Activated T-helper 1 cell treated with anti-CD3 and anti-CD28 coated beads, Interleukin-2, amount 50 U/mL, for 16 hours (primary cell): ENCODE measurements around the gene NDST1.

Experiments used
- DNase-seq, 2 donors: peaks; one replicate each; pipeline ENCODE4 v3.0.0-alpha.2; 2020; ENCODE audit warnings: low read depth in 1 of 2, low spot score in 1 of 2

NDST1 gene

DNA sequence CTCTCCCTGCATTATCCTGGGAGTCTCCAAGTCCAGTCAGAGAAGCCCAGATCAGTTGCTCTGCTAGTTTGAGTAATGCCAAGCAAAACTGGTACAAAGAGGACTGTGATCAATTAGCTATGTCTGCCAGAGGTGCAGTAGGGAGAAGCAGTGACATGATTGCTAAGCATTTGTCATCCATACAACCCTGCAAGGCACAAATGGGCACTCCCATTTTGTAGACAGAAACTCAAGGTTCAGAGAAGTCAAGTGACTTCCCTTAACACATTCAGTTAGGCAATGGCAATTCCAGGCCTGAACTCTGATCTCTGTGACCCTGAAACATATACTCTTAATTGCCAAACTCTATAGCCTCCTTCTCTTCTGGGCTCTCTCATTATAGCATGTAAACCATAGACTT is 34.0 kb downstream of the NDST1 start:
- no peak for DNase-seq

GRCh38 chr5:150542933-150543445 is 35.1 kb downstream of the NDST1 start:
- no peak for DNase-seq

DNA sequence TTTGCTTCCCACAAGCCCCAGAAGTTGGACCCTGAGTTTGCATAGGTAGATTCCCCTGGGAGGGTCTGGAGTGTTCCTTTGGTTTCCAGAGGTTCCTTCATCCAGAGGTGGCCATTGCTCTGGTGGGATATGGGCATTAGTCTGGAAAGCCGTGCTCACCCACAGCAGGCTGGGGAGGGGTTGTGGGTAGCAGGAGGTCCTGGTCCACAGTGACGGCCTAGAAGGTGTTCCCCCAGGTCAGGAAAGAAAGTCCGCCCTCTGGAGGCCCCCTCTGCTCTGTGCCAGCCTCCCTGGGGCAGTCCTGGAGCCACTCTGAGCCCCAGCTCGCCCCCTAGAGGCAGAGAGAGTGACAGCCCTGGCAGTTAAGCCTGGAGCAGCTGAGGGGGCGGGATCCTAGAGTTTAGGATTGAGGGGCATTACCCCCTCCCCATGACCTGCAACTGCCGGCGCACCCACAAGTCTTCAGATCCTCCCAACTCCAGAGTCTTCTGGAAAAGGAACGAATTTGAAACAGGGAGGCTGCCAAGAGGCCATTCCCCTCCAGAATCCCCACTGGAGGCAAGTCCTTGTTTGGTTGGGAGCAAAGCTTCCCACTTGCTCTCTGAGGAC is 36.8 kb downstream of the NDST1 start:
- DNase-seq = peak in 1 of 2 donors; percentile 37

GRCh38 chr5:150545246-150545645 is 37.3 kb downstream of the NDST1 start:
- no peak for DNase-seq

- no peak for DNase-seq
These were observed 40.2 kb downstream of the NDST1 start for GRCh38 chr5:150548123-150548522.

DNA sequence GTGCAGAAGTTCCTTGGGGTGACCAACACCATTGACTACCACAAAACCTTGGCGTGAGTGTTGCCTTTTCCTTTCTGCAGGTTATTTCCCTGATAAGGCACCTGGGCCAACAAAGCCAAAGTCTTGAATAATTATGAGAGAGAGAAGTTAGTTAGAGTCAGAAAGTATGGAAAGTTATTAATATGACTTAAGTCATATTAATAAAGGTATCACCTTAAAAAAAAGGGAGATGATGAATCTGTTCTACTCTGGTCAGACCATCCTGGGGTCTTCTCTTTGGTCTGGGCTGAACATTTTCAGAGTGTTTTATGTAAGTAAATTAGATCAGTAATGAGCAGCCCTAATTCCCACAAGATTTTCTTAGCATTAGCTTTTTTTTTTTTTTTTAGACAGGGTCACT is 41.8 kb downstream of the NDST1 start:
- DNase-seq = no peak

DNA sequence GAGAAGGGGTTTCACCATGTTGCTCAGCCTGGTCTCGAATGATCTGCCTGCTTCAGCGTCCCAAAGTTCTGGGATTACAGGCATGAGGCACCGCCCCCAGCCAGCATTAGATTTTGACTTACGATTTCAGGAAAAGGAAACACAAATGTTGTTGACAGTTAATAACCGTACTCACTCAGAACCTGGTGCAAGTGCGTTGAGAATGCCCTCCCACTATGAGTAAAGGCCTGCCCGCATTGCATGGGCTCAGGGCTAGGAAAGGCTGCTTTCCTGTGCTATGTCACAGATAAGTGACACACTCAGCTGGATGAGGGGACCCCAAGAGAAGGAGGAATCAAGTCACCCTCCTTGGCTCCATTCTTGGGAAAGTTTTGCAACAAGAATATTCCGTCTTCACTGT is 42.4 kb downstream of the NDST1 start:
- no peak for DNase-seq

- DNase-seq = no peak
These were observed 43.1 kb downstream of the NDST1 start for GRCh38 chr5:150551066-150551465.

DNA sequence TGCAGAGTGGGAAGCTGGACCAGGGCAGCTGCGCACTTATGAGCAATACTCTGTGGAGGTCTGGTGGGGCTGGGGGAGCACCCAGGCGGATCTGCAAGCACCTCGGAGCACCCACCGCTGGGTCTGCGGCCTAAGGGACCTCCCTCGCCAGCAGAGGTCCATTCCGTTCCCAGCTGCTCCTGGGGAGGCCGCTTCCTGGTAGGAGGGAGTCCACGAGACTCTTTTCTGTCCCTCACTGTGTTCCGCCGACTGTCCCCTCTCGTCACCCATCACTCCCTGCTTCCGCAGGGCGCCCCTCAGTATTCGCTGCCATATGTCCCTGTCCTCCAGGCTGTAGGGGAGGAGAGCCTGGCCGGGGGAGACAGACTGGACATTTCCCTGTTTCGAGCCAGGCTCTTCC is 45.5 kb downstream of the NDST1 start:
- no peak for DNase-seq

GRCh38 chr5:150553911-150554310 is 46.0 kb downstream of the NDST1 start:
- no peak for DNase-seq

DNA sequence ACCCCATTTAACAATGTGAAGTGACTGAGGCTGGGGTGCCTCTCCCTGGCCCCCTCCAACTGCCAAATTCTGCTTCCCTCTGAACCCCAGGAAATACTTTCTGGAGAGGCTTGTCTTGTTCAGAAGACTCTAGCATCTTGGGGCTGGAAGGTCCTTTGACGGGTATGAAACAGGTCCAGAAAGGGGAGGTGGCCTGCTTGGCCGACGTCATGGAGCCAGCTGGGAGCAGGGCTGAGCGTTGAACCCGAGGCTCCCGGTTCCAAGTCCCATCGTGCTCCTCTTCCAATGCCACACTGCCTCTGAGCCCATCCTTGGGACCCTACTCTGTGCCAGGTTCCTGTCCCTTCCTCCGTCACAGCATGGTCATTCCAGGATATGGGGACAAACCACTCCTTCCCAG is 46.9 kb downstream of the NDST1 start:
- no peak for DNase-seq

DNA sequence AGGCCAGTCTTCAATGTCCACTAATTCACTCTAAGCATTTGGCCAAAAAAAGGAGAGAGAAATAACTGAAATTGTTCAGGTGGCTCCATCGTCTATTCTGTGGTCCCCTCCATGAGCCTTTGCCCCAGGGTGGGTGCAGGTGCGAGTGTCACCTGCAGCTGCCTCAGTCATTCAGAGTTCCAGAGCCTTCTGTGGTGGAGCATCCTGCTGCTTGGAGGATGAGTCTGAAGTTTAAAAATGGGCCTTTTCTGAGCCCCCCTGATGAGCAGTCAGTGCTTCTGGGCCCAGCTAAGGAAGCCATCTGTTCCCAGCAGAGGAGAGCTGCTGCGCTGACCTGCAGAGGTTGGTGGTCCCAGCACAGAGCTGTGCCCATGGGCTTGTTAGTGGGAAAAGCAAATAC is 48.2 kb downstream of the NDST1 start:
- DNase-seq = no peak

GRCh38 chr5:150556859-150557508 is 49.1 kb downstream of the NDST1 start:
- DNase-seq = no peak

GRCh38 chr5:150557509-150557872 is 49.6 kb downstream of the NDST1 start:
- no peak for DNase-seq

GRCh38 chr5:150558088-150558621 is 50.2 kb downstream of the NDST1 start:
- DNase-seq = no peak

DNA sequence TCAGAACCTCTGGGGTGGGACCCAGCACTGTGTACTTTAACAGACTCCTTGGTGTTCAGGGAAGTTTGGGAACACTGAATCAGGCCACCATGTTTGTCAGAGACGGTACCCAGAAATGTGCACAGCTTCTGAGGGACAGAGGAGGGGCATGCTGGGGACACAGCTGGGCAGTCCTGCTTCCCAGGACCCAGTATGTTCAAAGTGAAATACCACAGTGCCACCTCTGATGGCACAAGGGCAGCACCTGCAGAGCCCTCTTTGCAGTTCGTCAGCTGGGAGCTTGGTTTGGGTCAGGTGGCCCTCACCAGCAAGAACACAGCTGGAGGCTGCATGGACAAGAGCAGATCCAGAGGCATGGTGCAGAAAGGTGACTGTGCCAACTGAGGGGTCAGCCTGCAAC is 51.2 kb downstream of the NDST1 start:
- no peak for DNase-seq

GRCh38 chr5:150559701-150560100 is 51.8 kb downstream of the NDST1 start:
- DNase-seq = no peak

DNA sequence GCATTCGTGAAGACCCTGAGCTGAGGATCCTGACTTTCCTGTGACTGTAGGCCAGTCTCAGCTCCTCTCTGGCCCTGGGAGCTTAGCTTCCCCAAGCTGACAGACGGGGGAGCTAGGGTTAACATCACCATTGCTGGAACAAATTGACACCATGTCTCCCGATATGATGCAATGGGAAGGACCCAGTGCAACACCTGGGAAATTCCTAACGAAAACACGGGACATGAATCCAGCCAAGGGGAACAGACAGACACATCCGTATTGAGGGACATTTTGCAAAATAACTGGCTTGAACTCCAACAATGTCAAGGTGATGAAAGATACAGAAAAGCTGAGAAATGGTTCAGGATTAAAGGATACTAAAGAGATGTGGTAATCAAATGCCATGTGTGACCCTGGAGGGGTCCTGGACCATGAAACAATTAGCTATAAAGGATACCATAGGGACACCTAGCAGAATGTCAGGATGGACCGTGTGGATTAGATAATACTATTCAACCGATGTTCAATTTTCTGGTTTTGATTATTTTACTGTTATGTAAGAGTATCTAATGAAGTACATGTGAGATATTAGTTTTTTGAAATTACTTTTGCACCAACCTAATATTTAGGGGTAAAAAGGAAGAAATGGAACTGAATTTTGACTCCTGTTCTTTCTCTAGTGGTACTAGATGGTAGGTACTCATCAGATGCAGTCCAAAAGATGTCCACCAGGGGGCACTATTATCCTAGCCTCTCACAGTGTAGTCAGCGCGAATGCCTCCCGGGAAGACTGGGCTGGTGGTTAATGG is 52.7 kb downstream of the NDST1 start:
- peak; percentile 68 for DNase-seq

DNA sequence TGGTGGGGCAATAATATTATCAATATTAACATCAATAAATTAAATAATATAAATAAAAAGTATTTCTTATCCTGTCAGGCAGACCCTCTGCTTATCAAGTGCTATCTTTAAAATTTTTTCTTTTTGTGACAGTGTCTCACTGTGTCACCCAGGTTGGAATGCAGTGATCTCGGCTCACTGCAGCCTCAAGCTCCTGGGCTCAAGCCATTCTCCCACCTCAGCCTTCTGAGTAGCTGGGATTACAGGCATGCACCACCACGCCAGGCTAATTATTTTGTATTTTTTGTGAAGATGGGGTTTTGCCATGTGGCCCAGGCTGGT is 53.2 kb downstream of the NDST1 start:
- no peak for DNase-seq

- DNase-seq = no peak
These were observed 53.8 kb downstream of the NDST1 start for GRCh38 chr5:150561571-150562275.

GRCh38 chr5:150562832-150563231 is 54.9 kb downstream of the NDST1 start:
- no peak for DNase-seq

GRCh38 chr5:150565868-150566267 is 57.9 kb downstream of the NDST1 start:
- no peak for DNase-seq
